ENCODE results near the gene C6orf132.

- TF ChIP-seq EZH2phosphoT487 (IDR thresholded peaks at IDR 0.05; ENCODE audit: insufficient read depth, low read depth) (no peak), EZH2 (IDR thresholded peaks at IDR 0.05; ENCODE audit: insufficient read depth, poor library complexity, severe bottlenecking) (no peak)
These were observed 6.7 kb downstream of the C6orf132 start for GRCh38 chr6:42135722-42136121.

All from GM23248 (cell line).